ENCODE data around the gene HAPLN3. TPM values are rescaled to one million over a fixed set of nuclear protein-coding genes. Genes with fewer than 3 reads are reported as not detected.
A peak's percentile ranks its signal among the peaks of the same experiment; 100 is the strongest.

HAPLN3 gene
- total RNA-seq, 6 donors from 2014 or later, result 1.7 to 23.0 (median 4.6) TPM

DNA sequence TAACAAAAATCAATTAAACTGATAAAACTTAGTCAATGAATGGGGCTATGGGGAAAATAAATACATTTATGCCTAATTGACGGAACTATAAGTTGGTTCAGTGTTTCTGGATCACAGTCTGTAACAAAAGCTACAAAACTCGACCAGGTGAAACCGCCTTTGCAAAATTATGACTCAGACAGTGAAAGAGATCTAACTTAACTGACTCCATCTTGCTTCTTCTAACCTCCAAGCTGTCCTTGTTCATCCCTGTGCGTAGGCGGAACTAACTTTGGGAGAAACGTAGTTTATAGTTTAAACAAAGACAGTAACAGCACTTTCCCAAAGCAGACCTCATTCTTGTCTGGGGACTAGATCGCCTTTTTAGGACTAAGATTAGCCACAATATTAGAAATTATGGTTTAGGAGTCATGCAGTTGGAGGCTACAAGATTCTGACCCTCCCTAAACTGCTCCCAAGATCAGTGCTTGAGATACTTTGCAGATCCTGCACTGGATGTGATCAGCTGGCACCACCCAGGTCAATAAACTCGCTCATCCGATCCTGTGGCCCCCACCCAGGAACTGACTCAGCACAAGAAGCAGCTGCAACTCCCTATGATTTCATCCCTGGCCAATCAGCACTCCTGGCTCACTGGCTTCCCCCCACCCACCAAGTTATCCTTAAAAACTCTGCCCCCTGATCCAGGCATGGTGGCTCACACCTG lies 25.0 kb upstream of the HAPLN3 start:
- ATAC-seq (ENCODE audit: low FRiP score in 2 of 2), result peak in 1 of 2 donors; percentile 8
- H3K4me3 ChIP-seq, result no peak overlapping the region
- TF ChIP-seq EP300 (IDR thresholded peaks at IDR 0.05) (no peak), POLR2A (IDR thresholded peaks at IDR 0.05) (no peak), POLR2AphosphoS5 (IDR thresholded peaks at IDR 0.05) (no peak)
- TF ChIP-seq, protein P1, sequence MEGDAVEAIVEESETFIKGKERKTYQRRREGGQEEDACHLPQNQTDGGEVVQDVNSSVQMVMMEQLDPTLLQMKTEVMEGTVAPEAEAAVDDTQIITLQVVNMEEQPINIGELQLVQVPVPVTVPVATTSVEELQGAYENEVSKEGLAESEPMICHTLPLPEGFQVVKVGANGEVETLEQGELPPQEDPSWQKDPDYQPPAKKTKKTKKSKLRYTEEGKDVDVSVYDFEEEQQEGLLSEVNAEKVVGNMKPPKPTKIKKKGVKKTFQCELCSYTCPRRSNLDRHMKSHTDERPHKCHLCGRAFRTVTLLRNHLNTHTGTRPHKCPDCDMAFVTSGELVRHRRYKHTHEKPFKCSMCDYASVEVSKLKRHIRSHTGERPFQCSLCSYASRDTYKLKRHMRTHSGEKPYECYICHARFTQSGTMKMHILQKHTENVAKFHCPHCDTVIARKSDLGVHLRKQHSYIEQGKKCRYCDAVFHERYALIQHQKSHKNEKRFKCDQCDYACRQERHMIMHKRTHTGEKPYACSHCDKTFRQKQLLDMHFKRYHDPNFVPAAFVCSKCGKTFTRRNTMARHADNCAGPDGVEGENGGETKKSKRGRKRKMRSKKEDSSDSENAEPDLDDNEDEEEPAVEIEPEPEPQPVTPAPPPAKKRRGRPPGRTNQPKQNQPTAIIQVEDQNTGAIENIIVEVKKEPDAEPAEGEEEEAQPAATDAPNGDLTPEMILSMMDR (IDR thresholded peaks at IDR 0.05), result no peak

DNA sequence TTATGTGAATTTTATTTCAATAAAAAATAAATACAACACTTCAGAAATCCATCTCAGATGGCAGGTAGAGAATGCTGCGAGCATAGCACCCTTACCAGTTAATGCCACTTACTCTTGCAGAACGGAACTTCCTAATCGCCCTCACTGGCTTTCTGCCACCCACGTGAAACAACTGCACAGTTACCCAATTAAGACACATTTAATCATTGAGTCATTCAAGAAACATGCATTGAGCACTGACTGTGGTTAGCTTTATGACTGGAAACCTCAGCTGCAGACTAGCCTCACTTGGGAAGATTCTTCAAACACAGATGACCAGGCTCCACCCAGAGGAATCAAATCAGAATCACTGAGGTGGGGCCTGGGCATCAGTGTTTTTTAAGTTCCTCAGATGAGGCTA lies 23.4 kb upstream of the HAPLN3 start:
- no peaks in the 10 kb centered on the region for H3K9me3 ChIP-seq
- TF ChIP-seq EP300 (IDR thresholded peaks at IDR 0.05) (peak in 1 of 4 donors; percentile 74), POLR2A (IDR thresholded peaks at IDR 0.05) (peak in 1 of 4 donors; percentile 23), POLR2AphosphoS5 (IDR thresholded peaks at IDR 0.05) (peak; percentile 39 to 77)
- TF ChIP-seq, protein P1 (IDR thresholded peaks at IDR 0.05), result no peak
- ATAC-seq (ENCODE audit: low FRiP score in 2 of 2) (peak; percentile 70 to 91), DNase-seq (peak in 1 of 2 donors; percentile 84)
- H3K4me1 ChIP-seq, result peaks cover 0 to 10% (median 3%) of the 10 kb centered on the region in 4 donors
- H3K27ac ChIP-seq, result peak overlapping the region in 1 of 4 donors; percentile 33
- no peaks in the 10 kb centered on the region for H3K27me3 ChIP-seq
- H3K4me3 ChIP-seq, result no peak overlapping the region
- 26 to 40% methylated on average over 4 of the region's 4 CpGs for whole genome bisulfite sequencing, 2 donors
- no peaks in the 10 kb centered on the region for H3K36me3 ChIP-seq

More for the DNA sequence above, 25.0 kb upstream of the HAPLN3 start:
- Histone ChIP-seq H3K36me3 (no peaks in the 10 kb centered on the region), H3K27me3 (no peaks in the 10 kb centered on the region), H3K27ac (no peak overlapping the region), H3K9me3 (no peaks in the 10 kb centered on the region), H3K4me1 (peaks cover 0 to 8% (median under 1%) of the 10 kb centered on the region in 4 donors)
- WGBS, 2 donors, result 75 to 84% methylated on average over 7 to 9 of the region's 9 CpGs
- DNase-seq, result no peak

DNA sequence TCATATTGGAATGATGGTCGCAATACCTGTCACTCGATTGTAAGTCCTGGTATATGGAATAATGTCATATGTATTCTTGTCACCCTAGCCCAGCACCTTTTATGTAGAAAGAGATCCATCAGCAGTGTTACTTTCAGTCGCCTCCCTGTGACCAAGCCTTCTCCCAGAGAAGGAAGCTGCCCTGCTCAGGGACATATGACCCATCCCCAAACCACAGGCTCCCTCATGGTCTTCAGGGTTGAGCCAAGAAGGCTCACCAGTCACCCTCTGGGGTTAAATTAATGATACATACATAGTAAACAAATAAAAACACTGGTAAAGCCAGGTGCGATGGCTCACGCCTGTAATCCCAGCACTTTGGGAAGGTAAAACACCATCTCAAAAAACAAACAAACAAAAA lies 22.4 kb upstream of the HAPLN3 start:
- no peak for DNase-seq
- ATAC-seq (ENCODE audit: low FRiP score in 2 of 2), result no peak
- Histone ChIP-seq H3K27ac (no peak overlapping the region), H3K4me3 (no peak overlapping the region), H3K27me3 (no peaks in the 10 kb centered on the region), H3K4me1 (peaks cover 0 to 18% (median 7%) of the 10 kb centered on the region in 4 donors), H3K9me3 (no peaks in the 10 kb centered on the region), H3K36me3 (no peaks in the 10 kb centered on the region)
- TF ChIP-seq, protein P1 (IDR thresholded peaks at IDR 0.05), result no peak
- TF ChIP-seq POLR2AphosphoS5 (IDR thresholded peaks at IDR 0.05) (no peak), EP300 (IDR thresholded peaks at IDR 0.05) (no peak), POLR2A (IDR thresholded peaks at IDR 0.05) (no peak)
- 83 to 86% methylated on average over 5 of the region's 5 CpGs for WGBS, 2 donors

DNA sequence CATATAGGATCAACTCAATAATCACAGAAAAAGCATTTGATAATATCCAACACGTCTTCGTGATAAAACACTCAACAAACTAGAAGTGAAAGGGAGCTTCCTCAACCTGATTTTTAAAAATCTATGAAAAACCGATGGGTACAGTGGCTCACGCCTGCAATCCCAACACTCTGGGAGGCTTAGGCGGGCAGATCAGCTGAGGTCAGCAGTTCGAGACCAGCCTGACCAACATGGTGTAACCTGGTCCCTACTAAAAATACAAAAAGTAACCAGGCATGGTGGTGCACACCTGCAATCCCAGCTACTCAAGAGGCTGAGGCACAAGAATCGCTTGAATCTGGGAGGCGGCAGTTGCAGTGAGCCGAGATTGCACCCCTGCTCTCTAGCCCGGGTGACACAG lies 20.0 kb upstream of the HAPLN3 start:
- DNase-seq (no peak), ATAC-seq (ENCODE audit: low FRiP score in 2 of 2) (no peak)
- no peaks in the 10 kb centered on the region for H3K36me3 ChIP-seq
- WGBS, 2 donors, result 92 to 93% methylated on average over 10 of the region's 10 CpGs
- no peak overlapping the region for H3K27ac ChIP-seq
- H3K4me1 ChIP-seq, result peaks cover 11 to 38% (median 21%) of the 10 kb centered on the region in 4 donors
- H3K27me3 ChIP-seq, result no peaks in the 10 kb centered on the region
- no peak for TF ChIP-seq POLR2A (IDR thresholded peaks at IDR 0.05)
- TF ChIP-seq, protein P1 (IDR thresholded peaks at IDR 0.05), result no peak
- TF ChIP-seq POLR2AphosphoS5 (IDR thresholded peaks at IDR 0.05), result no peak
- TF ChIP-seq EP300 (IDR thresholded peaks at IDR 0.05), result no peak
- no peaks in the 10 kb centered on the region for H3K9me3 ChIP-seq
- H3K4me3 ChIP-seq, result no peak overlapping the region

DNA sequence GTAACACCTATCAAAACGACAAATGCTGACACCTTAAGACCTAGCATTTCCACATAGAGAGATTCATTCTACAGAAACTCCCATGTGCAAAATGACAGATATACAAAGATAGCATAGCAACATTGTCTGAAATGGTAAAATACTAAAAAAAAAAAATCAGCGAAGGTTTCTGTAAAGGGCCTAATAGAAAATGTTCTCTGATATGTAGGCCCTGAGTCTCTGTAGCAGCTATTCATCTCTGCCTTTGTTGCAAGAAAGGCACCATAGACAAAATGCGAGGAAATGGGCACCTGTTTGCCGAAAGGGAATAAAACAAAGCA lies 18.5 kb upstream of the HAPLN3 start:
- WGBS, 2 donors, result 64 to 68% methylated on average over 4 of the region's 4 CpGs
- peaks cover 0 to 15% (median 6%) of the 10 kb centered on the region in 4 donors for H3K36me3 ChIP-seq
- no peak for DNase-seq
- no peak for ATAC-seq (ENCODE audit: low FRiP score in 2 of 2)
- peaks cover 11 to 45% (median 21%) of the 10 kb centered on the region in 4 donors for H3K4me1 ChIP-seq
- no peaks in the 10 kb centered on the region for H3K9me3 ChIP-seq
- peak overlapping the region in 2 of 4 donors; percentile 69 to 83 for H3K4me3 ChIP-seq
- peak overlapping the region in 1 of 4 donors; percentile 80 for H3K27ac ChIP-seq
- H3K27me3 ChIP-seq, result no peaks in the 10 kb centered on the region
- TF ChIP-seq, protein P1 (IDR thresholded peaks at IDR 0.05), result no peak
- TF ChIP-seq POLR2A (IDR thresholded peaks at IDR 0.05) (no peak), EP300 (IDR thresholded peaks at IDR 0.05) (no peak)

All from upper lobe of left lung (tissue), 6 donors.